Right lobe of liver (tissue), 6 donors: ENCODE data around the gene CERK. TPM values are rescaled to one million over a fixed set of nuclear protein-coding genes. Genes with fewer than 3 reads are reported as not detected.

ENCODE experiments used
- ATAC-seq, 4 donors: fragments of 200-7000 bp; cut with Tn5 transposase; one replicate each; pipeline ENCODE4 v1.9.1; 2020; ENCODE audit warnings: mild to moderate bottlenecking in 4 of 4, moderate library complexity in 4 of 4
- DNase-seq, 3 donors: peaks; one replicate each; pipeline ENCODE4 v3.0.0-alpha.2; 2020
- H3K27ac ChIP-seq, 3 donors: fragments of 200-600 bp; one replicate each; pipeline ENCODE4 v1.8.0; 2022
- H3K27me3 ChIP-seq, 2 donors: fragments of 200-600 bp; one replicate each; pipeline ENCODE4 v1.8.0; 2022
- H3K36me3 ChIP-seq, 4 donors: fragments of 200-600 bp; sonication (generic) in 1 of 4; one replicate each; pipeline versions ENCODE4 v1.5.1 to v1.8.0; 2017 to 2022; ENCODE audit warnings: control low read depth in 1 of 4
- H3K4me1 ChIP-seq, 4 donors: fragments of 200-600 bp; sonication (generic) in 1 of 4; one replicate each; pipeline versions ENCODE4 v1.5.1 to v1.8.0; 2017 to 2022; ENCODE audit warnings: control low read depth in 1 of 4
- H3K4me3 ChIP-seq, 3 donors: fragments of 200-600 bp; one replicate each; pipeline ENCODE4 v1.8.0; 2022
- H3K9me3 ChIP-seq, 4 donors: fragments of 200-600 bp; sonication (generic) in 1 of 4; one replicate each; pipeline versions ENCODE4 v1.5.1 to v1.8.0; 2017 to 2022; ENCODE audit warnings: control low read depth in 1 of 4
- CTCF ChIP-seq, 4 donors: fragments of 200-600 bp in 3 of 4; fragments of 450-650 bp in 1 of 4; IDR thresholded peaks; one replicate each; pipeline versions ENCODE4 v1.5.1 to v1.8.0; 2016 to 2022; ENCODE audit warnings: antibody characterized with exemption in 4 of 4, mild to moderate bottlenecking in 2 of 4
- POLR2A ChIP-seq: fragments of 450-650 bp; IDR thresholded peaks from one replicate; pipeline ENCODE4 v1.6.1; 2017; ENCODE audit warnings: antibody characterized with exemption, mild to moderate bottlenecking
- WGBS: methylation state at CpG from one replicate; pipeline ENCODE4 v1.1.6; 2018; ENCODE audit warnings: low coverage, low lambda C conversion rate; ENCODE audit not compliant: insufficient coverage; ENCODE audit errors: missing lambda C conversion rate; 5-methylcytosine and 5-hydroxymethylcytosine counted together
- intact Hi-C, 2 donors: fragments of 100-400 bp; cut with DNase I; formaldehyde crosslinking; loops; one replicate each; pipeline versions ENCODE4 v1.11.2 to v1.14.1; 2022
- total RNA-seq, 6 experiments: library from RNA; depleted of rRNA in 2 of 6; stranded (reverse); fragments of >200 nt in 2 of 6; fragmentation: NEBNext Ultra II Directional in 3 of 6; extraction: Animal tissue kit (Norgen Biotek cat#: 25700) in 3 of 6; gene quantifications; one replicate each; pipeline versions ENCODE4 v1.1.0 to v1.2.4, GENCODE V29; 2016 to 2023
- donor health status: DM: no; HTN: yes; CAD: no.
- donor health status: DM: no; HTN: no; CAD: no.
- donor health status: DM: no; HTN: no; CAD: no.
- donor health status: DM: no; HTN: yes; CAD: no.
- donor health status: DM: no; HTN: yes; CAD: no.

The CERK gene
- total RNA-seq, 6 experiments from 2014 or later: 9.6 to 27.5 (median 18.5) TPM

DNA sequence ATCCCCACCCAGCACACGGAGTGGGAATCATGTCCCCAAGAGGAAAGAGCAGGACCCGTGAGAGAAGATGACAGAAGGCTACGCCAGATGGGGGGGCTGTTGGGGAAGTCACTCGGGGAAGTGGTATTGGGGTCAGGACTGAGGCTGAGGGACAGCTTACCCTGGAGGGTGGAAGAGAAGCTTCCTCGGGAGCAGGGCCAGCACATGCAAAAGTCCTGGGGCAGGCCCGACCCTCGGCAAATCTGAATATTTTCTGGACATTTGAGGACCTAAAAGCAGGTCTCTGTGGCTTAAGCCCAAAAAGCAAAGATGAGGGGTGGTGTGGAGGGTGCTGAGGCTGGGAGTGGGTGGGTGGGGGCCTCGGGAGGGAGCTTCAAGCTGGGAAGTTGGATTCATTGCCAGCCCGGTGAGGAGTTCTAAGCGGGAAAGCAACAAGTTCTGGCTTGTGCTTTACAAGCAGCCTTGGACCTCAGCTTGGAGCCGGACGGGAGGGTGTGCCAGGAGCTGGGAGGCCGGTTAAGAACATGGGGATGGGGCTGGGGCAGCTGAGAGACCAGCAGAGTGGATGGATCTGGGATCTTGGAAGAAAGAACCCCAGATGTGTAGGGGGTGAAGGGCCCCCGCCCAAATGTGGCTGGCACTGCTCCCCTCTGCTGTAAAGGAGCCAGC, 83.0 kb downstream of the CERK start:
- H3K27ac ChIP-seq: no peak overlapping the region

DNA sequence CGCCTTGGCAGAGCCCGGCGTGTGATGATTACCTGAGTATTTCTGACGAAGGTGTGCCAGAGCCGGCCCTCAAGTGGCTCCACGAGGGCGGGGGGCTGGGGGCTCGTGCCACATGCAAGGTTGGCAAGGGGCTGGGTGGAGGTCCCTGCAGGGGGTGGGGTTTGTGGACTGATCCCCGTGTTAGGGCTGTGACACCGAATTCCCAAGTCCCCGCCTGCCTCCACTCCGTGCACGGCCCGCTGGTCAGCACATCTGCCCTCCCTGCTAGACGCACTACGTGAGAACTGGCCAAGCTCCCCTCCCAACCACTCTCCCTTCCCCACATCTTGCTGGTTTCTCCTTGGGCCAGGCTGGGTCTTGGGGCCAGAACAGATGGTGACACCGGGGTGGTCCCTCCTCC, 83.6 kb downstream of the CERK start:
- no peaks in the 10 kb centered on the region for H3K36me3 ChIP-seq
- TF ChIP-seq CTCF (IDR thresholded peaks at IDR 0.05): no peak
- no peak for TF ChIP-seq POLR2A

More for the DNA sequence above, 83.0 kb downstream of the CERK start:
- DNase-seq: no peak
- Histone ChIP-seq H3K36me3 (no peaks in the 10 kb centered on the region), H3K4me3 (no peak overlapping the region), H3K27me3 (no peaks in the 10 kb centered on the region), H3K4me1 (peaks cover 0 to 61% (median 31%) of the 10 kb centered on the region in 4 donors), H3K9me3 (no peaks in the 10 kb centered on the region)
- TF ChIP-seq POLR2A: no peak
- TF ChIP-seq CTCF (IDR thresholded peaks at IDR 0.05): no peak
- no peak for ATAC-seq
- 80% methylated on average over 2 of the region's 14 CpGs for WGBS
- intact Hi-C loops: loop anchor here in 1 of 2 donors (10.0 kb wide), 1 partner anchor 80 kb away; no protein-coding TSS in a partner anchor

GRCh38 chr22:46653596-46653995, 84.5 kb downstream of the CERK start:
- ATAC-seq (no peak), DNase-seq (no peak)
- H3K27ac ChIP-seq: peak overlapping the region; percentile 77 to 90 (median 83)
- peaks cover 0 to 67% (median 34%) of the 10 kb centered on the region in 4 donors for H3K4me1 ChIP-seq
- TF ChIP-seq CTCF (IDR thresholded peaks at IDR 0.05) (no peak), POLR2A (no peak)
- 63% methylated on average over 4 of the region's 8 CpGs for WGBS
- intact Hi-C loops: loop anchor here in 1 of 2 donors (10.0 kb wide), 1 partner anchor 79 kb away; no protein-coding TSS in a partner anchor
- H3K4me3 ChIP-seq: no peak overlapping the region
- H3K27me3 ChIP-seq: no peaks in the 10 kb centered on the region
- no peaks in the 10 kb centered on the region for H3K36me3 ChIP-seq
- H3K9me3 ChIP-seq: no peaks in the 10 kb centered on the region

More for the DNA sequence above, 83.6 kb downstream of the CERK start:
- no peak overlapping the region for H3K4me3 ChIP-seq
- ATAC-seq: no peak
- no peak for DNase-seq
- WGBS: no CpG with 5 or more reads among the region's 17 CpGs
- intact Hi-C loops: loop anchor here in 1 of 2 donors (10.0 kb wide), 1 partner anchor 80 kb away; no protein-coding TSS in a partner anchor
- no peaks in the 10 kb centered on the region for H3K9me3 ChIP-seq
- no peaks in the 10 kb centered on the region for H3K27me3 ChIP-seq
- H3K4me1 ChIP-seq: peaks cover 0 to 61% (median 31%) of the 10 kb centered on the region in 4 donors
- no peak overlapping the region for H3K27ac ChIP-seq

DNA sequence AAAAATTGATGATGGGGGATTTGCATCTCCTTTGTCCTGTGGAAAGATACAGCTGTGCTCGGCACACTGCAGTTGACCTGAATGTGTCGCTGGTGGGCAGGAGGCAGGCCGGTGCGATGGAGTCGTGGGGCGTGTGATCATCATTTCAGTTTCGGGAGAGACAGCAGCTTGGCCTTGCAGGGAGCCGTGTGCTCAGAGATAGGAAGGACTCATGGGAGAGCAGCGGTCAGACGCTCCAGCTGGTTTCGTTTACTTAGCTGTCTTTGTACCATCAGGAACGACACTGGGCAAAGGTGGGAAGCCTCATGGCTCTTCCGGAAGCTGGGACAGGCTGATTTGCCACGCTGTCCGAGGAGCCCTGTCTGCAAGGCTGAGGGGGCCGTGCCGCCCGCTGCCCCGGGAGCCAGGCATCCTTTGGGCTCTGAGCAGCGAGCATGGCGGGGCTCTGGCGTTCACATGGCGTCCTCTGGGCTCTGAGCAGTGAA, 85.2 kb downstream of the CERK start:
- WGBS: 42% methylated on average over 10 of the region's 23 CpGs
- H3K4me1 ChIP-seq: peaks cover 0 to 67% (median 34%) of the 10 kb centered on the region in 4 donors
- no peaks in the 10 kb centered on the region for H3K27me3 ChIP-seq
- TF ChIP-seq CTCF (IDR thresholded peaks at IDR 0.05) (no peak), POLR2A (no peak)
- H3K27ac ChIP-seq: peak overlapping the region; percentile 77 to 90 (median 83)
- no peaks in the 10 kb centered on the region for H3K36me3 ChIP-seq
- ATAC-seq: peak; percentile 4 to 55 (median 46)
- H3K9me3 ChIP-seq: no peaks in the 10 kb centered on the region
- intact Hi-C loops: loop anchor here in 1 of 2 donors (10.0 kb wide), 1 partner anchor 78 kb away; no protein-coding TSS in a partner anchor
- H3K4me3 ChIP-seq: peak overlapping the region in 2 of 3 donors; percentile 2 to 21
- DNase-seq: no peak
